KMS-11 (cell line): Measurements from ENCODE around the gene CTH.

Experiments used
- H2AFZ ChIP-seq: fragments of 200-600 bp; sonication (generic); 2 replicates; pipeline ENCODE4 v1.6.1; 2016; ENCODE audit warnings: antibody characterized with exemption, mixed run types, low read depth
- H3K27ac ChIP-seq: fragments of 200-600 bp; sonication (generic); 2 replicates; pipeline ENCODE4 v1.6.1; 2016; ENCODE audit warnings: mild to moderate bottlenecking, mixed run types
- H3K27me3 ChIP-seq: fragments of 200-600 bp; sonication (generic); 2 replicates; pipeline ENCODE4 v1.6.1; 2017; ENCODE audit warnings: mild to moderate bottlenecking, low read depth, mixed run types, moderate library complexity; ENCODE audit not compliant: insufficient read depth
- H3K36me3 ChIP-seq: fragments of 200-600 bp; sonication (generic); 2 replicates; pipeline ENCODE4 v1.6.1; 2017; ENCODE audit warnings: mild to moderate bottlenecking, mixed run types; ENCODE audit not compliant: insufficient read depth
- H3K4me1 ChIP-seq: fragments of 200-600 bp; sonication (generic); 2 replicates; pipeline ENCODE4 v1.6.1; 2016; ENCODE audit warnings: mild to moderate bottlenecking, low read depth, mixed run types; ENCODE audit not compliant: poor library complexity, severe bottlenecking
- H3K4me2 ChIP-seq: fragments of 200-600 bp; sonication (generic); 2 replicates; pipeline ENCODE4 v1.7.0; 2016; ENCODE audit warnings: mild to moderate bottlenecking, mixed run types
- H3K4me3 ChIP-seq: fragments of 200-600 bp; sonication (generic); IDR thresholded peaks from 2 replicates; pipeline ENCODE4 v1.6.1; 2017; ENCODE audit warnings: low read depth, low read length, mixed read lengths; ENCODE audit not compliant: insufficient read depth
- H3K79me2 ChIP-seq: fragments of 200-600 bp; sonication (generic); 2 replicates; pipeline ENCODE4 v1.6.1; 2016; ENCODE audit warnings: low read depth, mixed run types; ENCODE audit not compliant: insufficient read depth
- H3K9ac ChIP-seq: fragments of 200-600 bp; sonication (generic); 2 replicates; pipeline ENCODE4 v1.6.1; 2016; ENCODE audit warnings: mild to moderate bottlenecking, mixed run types
- H4K20me1 ChIP-seq: fragments of 200-600 bp; sonication (generic); 2 replicates; pipeline ENCODE4 v1.6.1; 2016; ENCODE audit warnings: mild to moderate bottlenecking, mixed run types; ENCODE audit not compliant: insufficient read depth
- TF ChIP-seq, protein P1 (sequence below): fragments of 200-600 bp; sonication (generic); conservative IDR thresholded peaks from 2 replicates; pipeline ENCODE4 v1.6.1; 2017; ENCODE audit warnings: low read depth, mild to moderate bottlenecking, antibody characterized with exemption, low read length, moderate library complexity, mixed read lengths

The CTH gene

DNA sequence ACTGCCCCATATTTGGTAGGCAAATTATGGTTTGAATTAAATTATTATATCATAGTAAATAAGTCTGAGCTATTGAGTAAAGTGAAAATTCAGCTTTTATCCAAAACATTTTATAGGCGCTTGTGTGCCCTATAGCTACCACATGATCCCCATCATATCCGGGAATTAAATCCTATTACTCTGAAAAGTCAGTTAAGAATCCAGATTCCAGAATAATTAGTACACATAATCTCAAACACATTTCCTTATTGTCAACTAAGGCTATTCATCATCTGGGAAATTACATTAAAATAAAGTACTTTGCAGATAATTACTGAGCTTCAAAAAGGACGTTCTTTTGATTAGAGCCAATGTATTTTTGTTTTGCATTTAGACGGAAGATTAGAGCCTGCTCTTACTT is 72.3 kb downstream of the CTH start:
- Histone ChIP-seq H4K20me1 (no peaks in the 10 kb centered on the region), H3K79me2 (no peaks in the 10 kb centered on the region), H2AFZ (no peak overlapping the region), H3K4me1 (no peaks in the 10 kb centered on the region), H3K27ac (no peak overlapping the region), H3K4me2 (no peak overlapping the region), H3K27me3 (no peaks in the 10 kb centered on the region), H3K36me3 (no peaks in the 10 kb centered on the region), H3K4me3 (no peak overlapping the region), H3K9ac (no peak overlapping the region)
- TF ChIP-seq, protein P1, sequence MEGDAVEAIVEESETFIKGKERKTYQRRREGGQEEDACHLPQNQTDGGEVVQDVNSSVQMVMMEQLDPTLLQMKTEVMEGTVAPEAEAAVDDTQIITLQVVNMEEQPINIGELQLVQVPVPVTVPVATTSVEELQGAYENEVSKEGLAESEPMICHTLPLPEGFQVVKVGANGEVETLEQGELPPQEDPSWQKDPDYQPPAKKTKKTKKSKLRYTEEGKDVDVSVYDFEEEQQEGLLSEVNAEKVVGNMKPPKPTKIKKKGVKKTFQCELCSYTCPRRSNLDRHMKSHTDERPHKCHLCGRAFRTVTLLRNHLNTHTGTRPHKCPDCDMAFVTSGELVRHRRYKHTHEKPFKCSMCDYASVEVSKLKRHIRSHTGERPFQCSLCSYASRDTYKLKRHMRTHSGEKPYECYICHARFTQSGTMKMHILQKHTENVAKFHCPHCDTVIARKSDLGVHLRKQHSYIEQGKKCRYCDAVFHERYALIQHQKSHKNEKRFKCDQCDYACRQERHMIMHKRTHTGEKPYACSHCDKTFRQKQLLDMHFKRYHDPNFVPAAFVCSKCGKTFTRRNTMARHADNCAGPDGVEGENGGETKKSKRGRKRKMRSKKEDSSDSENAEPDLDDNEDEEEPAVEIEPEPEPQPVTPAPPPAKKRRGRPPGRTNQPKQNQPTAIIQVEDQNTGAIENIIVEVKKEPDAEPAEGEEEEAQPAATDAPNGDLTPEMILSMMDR, result no peak

DNA sequence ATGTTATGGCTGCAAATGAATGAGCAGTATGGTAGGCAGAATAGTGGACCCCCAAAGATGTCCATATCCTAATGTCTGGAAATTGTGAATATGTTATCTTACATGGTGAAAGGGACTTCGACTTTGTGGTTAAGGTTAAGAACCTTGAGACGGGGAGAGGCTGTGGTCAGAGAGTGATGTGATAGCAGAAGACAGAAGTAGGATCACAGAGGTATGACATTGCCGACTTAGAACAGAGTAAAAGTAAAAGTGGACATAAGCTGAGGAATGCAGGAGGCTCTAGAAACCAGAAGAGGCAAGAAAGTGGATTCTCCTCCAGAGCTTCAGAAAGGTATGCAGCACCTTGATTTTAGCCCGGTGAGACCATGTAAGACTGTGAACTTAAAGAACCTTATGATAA is 74.6 kb downstream of the CTH start:
- TF ChIP-seq, protein P1, result no peak
- Histone ChIP-seq H3K79me2 (no peaks in the 10 kb centered on the region), H3K4me3 (no peak overlapping the region), H3K4me1 (no peaks in the 10 kb centered on the region), H3K27me3 (no peaks in the 10 kb centered on the region), H2AFZ (no peak overlapping the region), H3K36me3 (no peaks in the 10 kb centered on the region), H3K27ac (no peak overlapping the region), H3K4me2 (no peak overlapping the region), H4K20me1 (no peaks in the 10 kb centered on the region), H3K9ac (no peak overlapping the region)

DNA sequence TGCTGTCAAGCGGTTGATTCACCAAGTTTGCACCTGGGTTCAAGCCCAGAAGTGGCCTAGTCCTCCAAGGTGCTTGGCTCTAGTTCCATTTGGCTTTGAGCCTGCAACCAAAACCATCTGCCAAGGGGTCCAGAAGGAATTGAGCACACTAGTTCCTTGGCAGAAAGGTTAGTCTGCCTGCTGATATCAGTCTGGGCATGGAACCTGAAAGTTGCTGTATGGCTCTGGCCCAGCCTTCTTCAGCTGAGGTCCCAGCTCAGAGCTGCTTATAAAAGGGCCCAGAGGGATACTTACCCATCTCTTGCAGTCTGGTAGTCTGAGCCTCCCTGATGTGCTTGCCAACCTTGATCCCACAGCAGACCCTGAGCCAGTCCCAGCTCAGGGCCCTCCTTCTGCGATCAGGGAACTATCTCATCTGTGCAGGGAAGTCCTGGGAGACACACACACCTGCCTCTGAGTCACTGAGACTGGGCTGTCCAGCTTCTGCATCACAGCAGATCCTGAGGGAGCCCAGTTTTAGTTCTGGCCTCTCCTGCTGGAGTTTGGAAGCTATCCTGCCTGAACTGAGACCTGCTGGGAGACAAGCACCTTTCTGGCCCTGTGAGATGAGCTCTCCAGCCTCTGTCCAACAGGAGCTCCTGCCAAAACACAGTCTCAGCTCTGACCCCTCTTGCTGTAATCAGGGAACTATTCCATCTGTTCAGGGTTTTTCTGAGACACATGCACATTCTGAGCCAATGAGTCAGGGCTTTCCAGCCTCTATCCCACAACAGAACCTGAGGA is 75.8 kb downstream of the CTH start:
- Histone ChIP-seq H3K79me2 (no peaks in the 10 kb centered on the region), H3K4me1 (no peaks in the 10 kb centered on the region), H3K36me3 (no peaks in the 10 kb centered on the region), H3K27ac (no peak overlapping the region), H3K27me3 (no peaks in the 10 kb centered on the region), H2AFZ (no peak overlapping the region), H3K4me3 (no peak overlapping the region), H3K9ac (no peak overlapping the region), H4K20me1 (no peaks in the 10 kb centered on the region), H3K4me2 (no peak overlapping the region)
- TF ChIP-seq, protein P1, result no peak

DNA sequence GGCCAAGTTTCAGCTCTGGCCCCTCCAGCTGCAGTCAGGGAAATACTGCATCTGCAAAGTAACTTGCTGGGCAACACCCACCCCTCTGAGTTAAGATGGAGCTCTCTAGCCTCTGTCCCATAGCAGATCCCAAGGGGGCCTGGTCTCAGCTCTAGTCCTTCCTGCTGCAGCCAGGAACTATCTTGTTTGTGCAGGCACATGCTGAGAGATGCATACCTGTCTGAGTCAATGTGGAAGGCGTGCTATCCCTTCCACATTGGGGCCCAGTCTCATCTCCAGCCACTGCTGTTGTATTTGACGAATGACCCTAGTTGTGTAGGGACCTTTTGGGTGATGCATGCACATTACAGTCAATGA is 76.4 kb downstream of the CTH start:
- TF ChIP-seq, protein P1, result no peak
- H3K27ac ChIP-seq, result no peak overlapping the region
- no peaks in the 10 kb centered on the region for H3K4me1 ChIP-seq
- no peak overlapping the region for H3K4me3 ChIP-seq
- no peaks in the 10 kb centered on the region for H3K36me3 ChIP-seq
- no peaks in the 10 kb centered on the region for H4K20me1 ChIP-seq
- no peaks in the 10 kb centered on the region for H3K27me3 ChIP-seq
- no peak overlapping the region for H2AFZ ChIP-seq
- H3K9ac ChIP-seq, result no peak overlapping the region
- H3K4me2 ChIP-seq, result no peak overlapping the region
- H3K79me2 ChIP-seq, result no peaks in the 10 kb centered on the region
